Measurements from ENCODE around the gene SERPINB6. TPM values are rescaled to one million over a fixed set of nuclear protein-coding genes. Genes with fewer than 3 reads are reported as not detected.
"Not testable (repeated sequence)": the region's sequence is repeated elsewhere in the genome, so short reads cannot be mapped to it uniquely, and the experiment has no call there.

SERPINB6 gene
- total RNA-seq, 1 donor from 2014 or later, result 14.3 TPM

- no peak for DNase-seq (ENCODE audit: low spot score in 2 of 2)
These were observed 8.6 kb upstream of the SERPINB6 start for GRCh38 chr6:2979819-2980464.

GRCh38 chr6:2978923-2979322 lies 7.6 kb upstream of the SERPINB6 start:
- DNase-seq (ENCODE audit: low spot score in 2 of 2) (no peak), FAIRE-seq (no peak)

More at GRCh38 chr6:2979819-2980464, 8.6 kb upstream of the SERPINB6 start:
- FAIRE-seq, result no peak

- FAIRE-seq (no peak), DNase-seq (ENCODE audit: low spot score in 2 of 2) (no peak)
These were observed 6.6 kb upstream of the SERPINB6 start for GRCh38 chr6:2977799-2978590.

GRCh38 chr6:2977290-2977689 lies 5.9 kb upstream of the SERPINB6 start:
- no peak for FAIRE-seq

GRCh38 chr6:2976571-2977085 lies 5.3 kb upstream of the SERPINB6 start:
- DNase-seq (ENCODE audit: low spot score in 2 of 2) (no peak), FAIRE-seq (no peak)

More at GRCh38 chr6:2977290-2977689, 5.9 kb upstream of the SERPINB6 start:
- no peak for DNase-seq (ENCODE audit: low spot score in 2 of 2)

- DNase-seq (ENCODE audit: low spot score in 2 of 2), result no peak
- no peak for FAIRE-seq
These were observed 4.7 kb upstream of the SERPINB6 start for GRCh38 chr6:2976060-2976459.

GRCh38 chr6:2973676-2974075 lies 2.3 kb upstream of the SERPINB6 start:
- no peak for FAIRE-seq
- DNase-seq (ENCODE audit: low spot score in 2 of 2), result no peak

GRCh38 chr6:2973180-2973579 lies 1.8 kb upstream of the SERPINB6 start:
- DNase-seq (ENCODE audit: low spot score in 2 of 2); FAIRE-seq: not testable (repeated sequence)

GRCh38 chr6:2972685-2973084 lies 1.3 kb upstream of the SERPINB6 start:
- not testable (repeated sequence) for DNase-seq (ENCODE audit: low spot score in 2 of 2); FAIRE-seq

GRCh38 chr6:2972219-2972487 lies 786 bp upstream of the SERPINB6 start:
- not testable (repeated sequence) for FAIRE-seq

GRCh38 chr6:2970753-2971419 lies 481 bp downstream of the SERPINB6 start:
- FAIRE-seq (no peak), DNase-seq (ENCODE audit: low spot score in 2 of 2) (peak; percentile 75 to 81)

More at GRCh38 chr6:2972219-2972487, 786 bp upstream of the SERPINB6 start:
- DNase-seq (ENCODE audit: low spot score in 2 of 2), result not testable (repeated sequence)

GRCh38 chr6:2970034-2970685 lies 1.2 kb downstream of the SERPINB6 start:
- DNase-seq (ENCODE audit: low spot score in 2 of 2) (no peak), FAIRE-seq (no peak)

GRCh38 chr6:2969549-2969948 lies 1.8 kb downstream of the SERPINB6 start:
- DNase-seq (ENCODE audit: low spot score in 2 of 2), result no peak
- FAIRE-seq, result no peak

GRCh38 chr6:2968600-2969135 lies 2.7 kb downstream of the SERPINB6 start:
- no peak for DNase-seq (ENCODE audit: low spot score in 2 of 2)
- FAIRE-seq, result no peak

GRCh38 chr6:2967936-2968335 lies 3.4 kb downstream of the SERPINB6 start:
- no peak for DNase-seq (ENCODE audit: low spot score in 2 of 2)
- FAIRE-seq, result no peak

- FAIRE-seq (no peak), DNase-seq (ENCODE audit: low spot score in 2 of 2) (no peak)
These were observed 5.0 kb downstream of the SERPINB6 start for GRCh38 chr6:2966347-2966746.

- FAIRE-seq, result no peak
- DNase-seq (ENCODE audit: low spot score in 2 of 2), result no peak
These were observed 6.4 kb downstream of the SERPINB6 start for GRCh38 chr6:2964793-2965505.

- FAIRE-seq (no peak), DNase-seq (ENCODE audit: low spot score in 2 of 2) (no peak)
These were observed 7.6 kb downstream of the SERPINB6 start for GRCh38 chr6:2963756-2964155.

- no peak for FAIRE-seq
- no peak for DNase-seq (ENCODE audit: low spot score in 2 of 2)
These were observed 8.7 kb downstream of the SERPINB6 start for GRCh38 chr6:2962636-2963035.

- DNase-seq (ENCODE audit: low spot score in 2 of 2) (no peak), FAIRE-seq (no peak)
These were observed 9.4 kb downstream of the SERPINB6 start for GRCh38 chr6:2962004-2962403.

Data from frontal cortex (tissue), 4 donors.